SK-MEL-5 (cell line): ENCODE results near the gene GPC3. TPM values are rescaled to one million over a fixed set of nuclear protein-coding genes. Genes with fewer than 3 reads are reported as not detected.

Experiments used
- small RNA-seq, 2 experiments: library from RNA; depleted of rRNA; stranded (forward); fragments of <200 nt; gene quantifications; one replicate each; pipeline ENCODE3, GENCODE V24; 2014
- total RNA-seq: library from RNA; depleted of rRNA; stranded (reverse); fragments of >200 nt; shearing (Covaris generic); gene quantifications from 2 replicates; pipeline ENCODE4 v1.2.3, GENCODE V29; 2014

Gene GPC3
- total RNA-seq, 1 experiment from 2014 or later = 0.16 TPM

Small RNA genes lying within 50 kb of the gene (small RNA-seq; reads per million reads assigned to genes)
- gene RNU6-203P = 0 reads per million in 2 experiments
